SK-N-SH (cell line): ENCODE data around the gene SYT13.

Experiments used
- CTCF ChIP-seq: fragments of 200-600 bp; sonication (generic); IDR thresholded peaks from 2 replicates; pipeline ENCODE4 v1.6.1; 2017; ENCODE audit warnings: antibody characterized with exemption, mild to moderate bottlenecking, moderate library complexity
- EP300 ChIP-seq, 2 experiments: IDR thresholded peaks; 2 replicates each; pipeline versions ENCODE4 v1.4.0 to v1.6.1; 2012; ENCODE audit warnings: borderline replicate concordance in 1 of 2, low read depth in 1 of 2, low read length in 1 of 2
- POLR2AphosphoS5 ChIP-seq: IDR thresholded peaks from 2 replicates; pipeline ENCODE4 v1.6.1; 2012; ENCODE audit warnings: low read depth, low read length
- USF1 ChIP-seq: IDR thresholded peaks from 2 replicates; pipeline ENCODE4 v1.4.0; 2012; ENCODE audit warnings: low read depth, borderline replicate concordance

- TF ChIP-seq POLR2AphosphoS5, result no peak
- no peak for TF ChIP-seq CTCF
- TF ChIP-seq USF1, result no peak
- TF ChIP-seq EP300 (IDR thresholded peaks at IDR 0.05; ENCODE audit: borderline replicate concordance in 1 of 2, low read depth in 1 of 2, low read length in 1 of 2), result no peak
Measured at GRCh38 chr11:45210846-45211245, 75.3 kb downstream of the SYT13 start.
